Medulla oblongata (tissue), 1 donor: ENCODE measurements around the gene SSU72.
A peak's percentile ranks its signal among the peaks of the same experiment; 100 is the strongest.
"Not testable (repeated sequence)": the region's sequence is repeated elsewhere in the genome, so short reads cannot be mapped to it uniquely, and the experiment has no call there.

Experiments
- DNase-seq: peaks from one replicate; pipeline ENCODE4 v3.0.0-alpha.2; 2015; ENCODE audit errors: extremely low spot score

SSU72 gene

GRCh38 chr1:1560178-1560577 lies 14.5 kb downstream of the SSU72 start:
- no peak for DNase-seq

DNA sequence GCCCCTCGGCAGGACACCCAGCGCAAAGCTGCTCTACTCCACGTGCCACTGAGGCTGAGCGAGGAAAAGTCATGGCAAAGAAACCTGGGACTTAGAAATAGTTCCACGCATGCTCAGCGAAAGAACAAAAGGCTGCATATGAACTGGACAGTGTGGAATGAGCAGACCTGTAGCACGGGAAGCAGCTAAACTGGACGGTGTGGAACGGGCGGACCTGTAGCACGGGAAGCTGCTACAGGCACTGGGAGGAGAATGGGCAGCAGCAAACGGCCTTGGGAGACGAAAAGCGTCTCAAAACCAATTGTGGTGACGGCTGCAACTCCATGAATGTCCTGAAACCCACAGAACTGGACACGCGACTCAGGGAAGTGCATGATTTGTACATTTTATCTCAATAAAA lies 15.6 kb downstream of the SSU72 start:
- DNase-seq = no peak

DNA sequence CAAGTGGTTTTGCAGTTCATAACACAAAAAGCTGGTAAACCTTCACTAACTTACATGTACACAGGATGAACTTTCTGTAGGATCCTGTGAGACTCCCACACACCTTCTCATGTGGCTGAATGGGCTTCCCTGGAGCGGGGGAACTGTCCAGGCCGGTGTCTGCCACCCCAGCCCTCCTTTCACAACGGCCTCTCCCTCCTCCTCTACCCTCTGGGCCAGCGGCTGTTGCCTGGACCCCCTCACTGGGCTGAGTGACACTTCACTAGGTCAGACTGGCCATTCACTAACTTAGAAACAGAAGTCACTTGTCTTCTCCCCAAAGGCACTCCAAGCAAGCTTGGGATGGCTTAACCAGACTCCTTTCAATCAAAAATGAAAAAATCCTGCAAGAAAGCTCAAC lies 16.1 kb downstream of the SSU72 start:
- no peak for DNase-seq

DNA sequence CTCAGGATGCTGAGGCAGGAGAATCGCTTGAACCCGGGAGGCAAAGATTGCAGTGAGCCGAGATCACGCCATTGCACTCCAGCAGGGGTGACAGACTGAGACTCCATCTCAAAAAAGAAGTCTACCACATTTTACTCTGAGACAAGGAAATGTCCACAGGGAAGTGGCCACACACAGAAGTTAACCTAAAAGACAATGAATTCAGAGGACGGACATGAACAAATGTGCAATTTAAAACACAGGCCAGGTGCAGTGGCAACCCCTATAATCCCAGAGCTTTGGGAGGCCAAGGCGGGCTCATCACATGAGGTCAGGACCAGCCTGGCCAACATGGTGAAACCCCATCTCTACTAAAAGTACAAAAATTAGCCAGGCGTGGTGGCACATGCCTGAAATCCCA lies 17.0 kb downstream of the SSU72 start:
- DNase-seq = not testable (repeated sequence)

DNA sequence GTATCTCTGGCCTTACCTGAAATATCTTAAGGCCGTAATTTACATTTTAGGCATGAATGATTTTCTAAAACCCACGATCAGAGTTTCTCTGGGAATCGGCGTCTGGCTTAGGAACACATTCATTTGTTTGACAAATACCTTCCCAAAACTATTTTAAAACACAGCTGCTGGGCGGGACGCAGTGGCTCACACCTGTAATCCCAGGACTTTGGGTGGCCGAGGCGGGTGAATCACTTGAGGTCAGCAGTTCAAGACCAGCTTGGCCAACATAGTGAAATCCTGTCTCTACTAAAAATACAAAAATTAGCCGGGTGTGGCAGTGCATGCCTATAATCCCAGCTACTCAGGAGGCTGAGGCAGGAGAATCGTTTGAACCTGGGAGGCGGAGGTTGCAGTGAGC lies 17.7 kb downstream of the SSU72 start:
- DNase-seq = not testable (repeated sequence)

GRCh38 chr1:1556505-1556904 lies 18.2 kb downstream of the SSU72 start:
- DNase-seq = no peak

GRCh38 chr1:1554926-1555915 lies 19.4 kb downstream of the SSU72 start:
- DNase-seq = no peak

- DNase-seq = no peak
These were observed 20.1 kb downstream of the SSU72 start for GRCh38 chr1:1554550-1554925.

- DNase-seq = no peak
These were observed 20.7 kb downstream of the SSU72 start for GRCh38 chr1:1553821-1554494.

- no peak for DNase-seq
These were observed 22.4 kb downstream of the SSU72 start for GRCh38 chr1:1552263-1552639.

DNA sequence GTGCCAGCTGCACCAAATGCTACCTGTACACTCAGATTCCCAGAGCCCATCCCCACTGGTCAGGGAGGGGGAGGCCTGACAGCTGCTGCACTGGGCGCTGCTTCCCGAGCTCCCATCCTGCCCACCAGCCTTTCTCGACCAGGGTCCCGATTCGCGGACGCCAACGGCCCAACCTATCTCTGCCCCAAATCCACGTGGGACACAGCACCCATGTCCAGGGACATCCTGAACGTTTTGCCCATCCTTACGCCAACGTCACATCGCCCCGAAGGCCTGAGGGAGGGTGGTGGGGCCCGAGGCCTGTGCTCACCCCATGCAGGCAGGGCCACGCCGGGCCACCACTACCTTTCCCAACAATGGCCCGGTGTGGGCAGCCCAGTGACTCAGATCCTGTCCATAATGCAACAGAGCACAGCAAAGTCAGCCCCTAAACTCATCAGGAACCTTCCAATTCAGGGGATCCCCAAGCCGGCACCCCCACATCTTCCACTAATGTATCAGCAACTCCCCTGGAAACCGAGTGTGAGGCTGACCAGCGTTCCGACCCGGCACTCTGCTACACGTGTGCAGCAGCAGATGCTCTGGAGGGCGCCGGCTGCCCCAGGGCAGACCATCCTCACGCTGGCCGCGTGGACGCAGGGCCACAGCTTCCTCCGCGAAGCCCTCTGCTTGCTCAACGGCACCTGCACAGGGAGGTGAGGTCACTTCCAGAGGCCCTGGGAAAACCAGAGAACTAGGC lies 23.0 kb downstream of the SSU72 start:
- DNase-seq = no peak

- DNase-seq = peak; percentile 41
These were observed 23.9 kb downstream of the SSU72 start for GRCh38 chr1:1550591-1551432.

DNA sequence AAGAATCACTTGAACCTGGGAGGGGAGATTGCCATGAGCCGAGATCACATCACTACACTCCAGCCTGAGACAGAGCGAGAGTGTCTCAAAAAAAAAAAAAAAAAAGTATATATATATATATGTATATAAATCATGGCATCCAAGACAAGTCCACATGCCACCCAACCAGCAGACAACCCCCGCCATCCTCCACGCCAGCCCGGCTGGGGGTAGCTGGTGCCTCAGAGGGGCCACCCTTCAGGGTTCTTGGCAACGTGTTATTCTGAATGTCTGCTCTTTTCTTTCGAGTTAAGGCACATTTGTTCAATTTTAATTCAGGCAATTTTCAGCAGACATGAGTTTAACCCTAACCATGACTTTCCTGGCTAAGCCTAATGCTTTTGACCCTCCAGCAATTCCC lies 24.6 kb downstream of the SSU72 start:
- DNase-seq = no peak

DNA sequence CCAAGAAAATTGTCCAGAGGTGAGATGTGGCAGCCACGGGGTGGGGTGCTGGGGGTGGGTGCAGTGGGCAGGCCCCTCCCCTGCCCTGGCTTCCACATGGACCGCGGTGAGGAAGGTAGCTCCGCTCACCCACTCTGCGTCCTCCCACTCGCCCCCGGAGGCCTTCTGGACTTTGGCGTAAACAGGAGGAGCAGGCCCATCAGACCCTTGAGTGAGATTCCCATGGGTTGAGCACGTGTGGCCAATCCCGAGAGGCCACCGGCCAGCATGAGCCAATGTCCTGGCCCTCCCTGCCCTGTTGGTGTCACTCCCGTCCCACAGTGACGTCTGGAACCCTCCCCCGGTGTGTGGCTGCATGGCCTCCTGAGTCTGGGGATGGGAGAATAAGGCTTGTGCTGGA lies 26.1 kb downstream of the SSU72 start:
- DNase-seq = no peak

DNA sequence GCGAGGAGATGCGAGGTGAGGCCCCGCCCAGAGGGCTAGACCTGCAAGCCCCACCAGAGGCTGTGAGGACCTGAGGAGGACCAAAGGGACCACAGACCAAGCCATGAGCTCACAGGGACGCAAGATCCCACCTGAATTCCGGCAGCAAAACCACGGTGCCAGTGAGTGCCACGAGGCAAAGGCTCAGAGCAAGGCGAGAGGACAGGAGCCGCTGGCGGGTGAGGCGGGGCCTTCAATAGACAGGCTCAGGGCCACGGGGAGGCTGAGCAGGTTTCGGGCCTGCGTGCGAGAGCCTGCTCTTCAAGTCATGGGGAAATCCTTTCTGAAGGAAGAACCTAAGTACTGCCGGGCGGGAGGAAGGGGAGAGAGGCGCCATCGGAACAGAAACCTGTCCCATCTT lies 27.2 kb downstream of the SSU72 start:
- DNase-seq = no peak

DNA sequence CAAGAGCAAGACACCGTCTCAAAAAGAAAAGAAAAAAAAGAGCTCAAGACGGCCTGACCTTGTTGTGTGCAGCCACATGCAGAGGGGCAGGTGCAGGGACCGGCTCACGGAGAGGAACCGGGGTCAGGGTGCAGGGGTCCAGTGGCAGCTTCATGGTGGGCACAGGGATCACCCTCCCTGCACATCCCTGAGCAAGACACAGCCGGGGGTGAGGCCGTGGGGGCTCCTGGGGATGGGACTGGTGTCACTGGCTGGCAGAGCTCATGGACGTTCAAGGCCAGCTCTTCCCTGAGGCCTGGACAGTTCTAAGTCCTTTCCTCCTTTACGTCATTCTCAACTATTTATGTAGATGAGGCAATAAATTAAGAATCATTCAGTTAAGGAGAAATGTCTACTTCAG lies 27.7 kb downstream of the SSU72 start:
- DNase-seq = no peak

- no peak for DNase-seq
These were observed 28.5 kb downstream of the SSU72 start for GRCh38 chr1:1545946-1546737.

- no peak for DNase-seq
These were observed 30.1 kb downstream of the SSU72 start for GRCh38 chr1:1544544-1544943.

DNA sequence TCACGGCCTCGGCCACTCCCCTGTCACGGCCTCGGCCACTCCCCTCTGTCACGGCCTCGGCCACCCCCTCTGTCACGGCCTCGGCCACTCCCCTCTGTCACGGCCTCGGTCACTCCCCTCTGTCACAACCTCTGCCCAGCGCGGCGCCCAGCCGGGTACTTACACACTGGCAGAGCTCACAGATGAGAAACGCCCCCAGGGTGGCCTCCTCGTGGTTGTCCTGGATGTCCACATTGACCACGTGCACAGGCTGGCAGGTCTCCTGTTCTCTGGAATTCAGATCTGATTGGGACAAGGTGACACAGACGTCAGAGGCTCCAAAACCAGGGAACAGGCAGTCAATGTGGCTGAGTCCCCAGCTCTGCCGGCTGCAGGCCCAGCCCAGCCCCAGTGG lies 31.0 kb downstream of the SSU72 start:
- no peak for DNase-seq

DNA sequence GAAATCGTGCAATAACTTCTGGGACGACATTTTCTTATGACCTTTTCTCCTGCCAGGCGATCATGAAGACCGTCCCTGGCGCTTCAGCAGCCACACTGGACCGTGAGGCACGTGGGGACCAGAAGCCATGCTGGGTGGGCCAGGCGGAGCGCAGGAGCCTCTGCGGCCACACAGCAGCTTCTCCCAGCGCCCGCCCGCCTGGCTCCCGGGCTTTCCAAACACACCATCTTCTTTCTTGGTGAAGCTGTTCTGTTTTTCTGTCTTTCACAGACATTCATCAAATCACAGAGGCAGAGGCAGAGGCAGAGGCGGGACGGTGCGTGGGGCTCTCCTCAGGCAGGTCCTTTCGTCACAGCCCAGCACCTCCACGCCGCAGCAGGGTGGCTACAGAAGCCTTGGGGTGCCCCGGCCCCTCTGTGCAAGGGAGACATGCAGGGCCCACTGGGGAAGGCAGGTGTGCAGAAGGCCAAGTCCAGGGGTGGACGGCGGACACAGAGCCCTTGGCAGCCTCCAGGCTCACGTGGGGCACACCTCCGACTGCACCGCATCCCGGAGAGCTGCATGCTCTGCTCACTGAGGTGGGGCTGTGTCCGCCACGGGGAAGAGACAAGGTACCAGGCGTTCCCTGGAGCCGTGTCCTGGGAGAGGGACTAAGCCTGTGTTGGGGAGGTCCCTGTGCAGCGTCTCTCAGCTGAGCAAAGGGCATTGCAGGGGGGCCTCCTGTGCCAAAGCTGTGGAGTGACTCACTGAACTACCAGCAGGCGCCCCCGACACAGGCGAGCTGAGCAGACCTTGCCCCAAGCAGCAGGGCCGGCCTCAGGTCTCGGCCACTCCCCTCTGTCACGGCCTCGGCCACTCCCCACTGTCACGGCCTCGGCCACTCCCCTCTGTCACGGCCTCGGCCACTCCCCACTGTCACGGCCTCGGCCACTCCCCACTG lies 31.6 kb downstream of the SSU72 start:
- DNase-seq = no peak
